Uterus (tissue), 4 donors: ENCODE results near the gene NEURL1. TPM values are rescaled to one million over a fixed set of nuclear protein-coding genes. Genes with fewer than 3 reads are reported as not detected.

ENCODE experiments used
- DNase-seq, 2 donors: peaks; one replicate each; pipeline ENCODE4 v3.0.0-alpha.2; 2019 to 2020
- H3K27ac ChIP-seq, 2 donors: fragments of 200-600 bp; sonication (generic); 1 replicate in 1 of 2; 2 replicates in 1 of 2; pipeline ENCODE4 v1.5.1; 2016 to 2018
- H3K27me3 ChIP-seq, 2 donors: fragments of 200-600 bp; sonication (generic); one replicate each; pipeline ENCODE4 v1.5.1; 2018 to 2019; ENCODE audit warnings: control low read depth in 1 of 2
- H3K36me3 ChIP-seq, 2 donors: fragments of 200-600 bp; sonication (generic); one replicate each; pipeline ENCODE4 v1.5.1; 2019; ENCODE audit warnings: control low read depth in 1 of 2
- H3K4me1 ChIP-seq, 2 donors: fragments of 200-600 bp; sonication (generic); one replicate each; pipeline ENCODE4 v1.5.1; 2018 to 2019; ENCODE audit warnings: control low read depth in 1 of 2
- H3K4me3 ChIP-seq, 2 donors: fragments of 200-600 bp; sonication (generic); 1 replicate in 1 of 2; 2 replicates in 1 of 2; pipeline ENCODE4 v1.5.1; 2018 to 2019; ENCODE audit warnings: mild to moderate bottlenecking in 1 of 2
- H3K9me3 ChIP-seq, 2 donors: fragments of 200-600 bp; sonication (generic); one replicate each; pipeline ENCODE4 v1.5.1; 2019; ENCODE audit warnings: control low read depth in 1 of 2
- POLR2A ChIP-seq, 2 donors: fragments of 450-650 bp; IDR thresholded peaks; one replicate each; pipeline ENCODE4 v1.6.1; 2016; ENCODE audit warnings: antibody characterized with exemption in 2 of 2, mild to moderate bottlenecking in 1 of 2, moderate library complexity in 1 of 2
- intact Hi-C: fragments of 100-400 bp; cut with DNase I; formaldehyde crosslinking; loops from one replicate; pipeline ENCODE4 v1.15.1; 2023; ENCODE audit warnings: low total_unique reads
- total RNA-seq, 4 donors: library from RNA; depleted of rRNA in 3 of 4; stranded (reverse); fragments of >200 nt in 3 of 4; gene quantifications; one replicate each; pipeline versions ENCODE4 v1.1.0 to v1.2.4, GENCODE V29; 2014 to 2023
- TF ChIP-seq, protein P1 (sequence below), 4 experiments: fragments of 200-600 bp in 2 of 4; fragments of 450-650 bp in 2 of 4; sonication (generic) in 2 of 4; IDR thresholded peaks; one replicate each; pipeline ENCODE4 v1.5.1; 2016 to 2019; ENCODE audit warnings: antibody characterized with exemption in 4 of 4, mild to moderate bottlenecking in 2 of 4, moderate library complexity in 1 of 4
- donor health status: DM: yes; HTN: yes; CAD: no.

The NEURL1 gene
- total RNA-seq, 4 donors from 2014 or later = 3.8 to 46.1 (median 14.1) TPM

DNA sequence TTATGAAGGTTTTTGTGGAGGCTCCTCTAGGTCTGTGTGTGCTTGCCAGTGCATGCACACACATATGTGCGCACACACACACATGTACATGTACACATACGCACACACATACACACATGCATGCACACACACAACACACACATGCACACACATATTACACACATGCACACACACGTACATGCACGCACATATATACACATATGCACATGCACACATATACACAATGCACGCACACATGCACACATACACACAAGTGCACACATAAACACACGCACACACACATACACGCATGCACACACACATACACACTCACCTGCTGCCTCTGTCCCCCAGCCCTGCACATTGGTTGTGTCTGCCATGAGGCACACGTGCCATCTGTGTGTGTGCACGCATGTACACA, 66.3 kb downstream of the NEURL1 start:
- Histone ChIP-seq H3K36me3 (no peaks in the 10 kb centered on the region), H3K9me3 (no peaks in the 10 kb centered on the region), H3K4me3 (no peak overlapping the region), H3K27ac (no peak overlapping the region), H3K4me1 (peaks cover 0 to 27% of the 10 kb centered on the region in 2 donors), H3K27me3 (no peaks in the 10 kb centered on the region)
- intact Hi-C loops = no loop called here
- no peak for DNase-seq
- TF ChIP-seq, protein P1, sequence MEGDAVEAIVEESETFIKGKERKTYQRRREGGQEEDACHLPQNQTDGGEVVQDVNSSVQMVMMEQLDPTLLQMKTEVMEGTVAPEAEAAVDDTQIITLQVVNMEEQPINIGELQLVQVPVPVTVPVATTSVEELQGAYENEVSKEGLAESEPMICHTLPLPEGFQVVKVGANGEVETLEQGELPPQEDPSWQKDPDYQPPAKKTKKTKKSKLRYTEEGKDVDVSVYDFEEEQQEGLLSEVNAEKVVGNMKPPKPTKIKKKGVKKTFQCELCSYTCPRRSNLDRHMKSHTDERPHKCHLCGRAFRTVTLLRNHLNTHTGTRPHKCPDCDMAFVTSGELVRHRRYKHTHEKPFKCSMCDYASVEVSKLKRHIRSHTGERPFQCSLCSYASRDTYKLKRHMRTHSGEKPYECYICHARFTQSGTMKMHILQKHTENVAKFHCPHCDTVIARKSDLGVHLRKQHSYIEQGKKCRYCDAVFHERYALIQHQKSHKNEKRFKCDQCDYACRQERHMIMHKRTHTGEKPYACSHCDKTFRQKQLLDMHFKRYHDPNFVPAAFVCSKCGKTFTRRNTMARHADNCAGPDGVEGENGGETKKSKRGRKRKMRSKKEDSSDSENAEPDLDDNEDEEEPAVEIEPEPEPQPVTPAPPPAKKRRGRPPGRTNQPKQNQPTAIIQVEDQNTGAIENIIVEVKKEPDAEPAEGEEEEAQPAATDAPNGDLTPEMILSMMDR (IDR thresholded peaks at IDR 0.05) = no peak
- TF ChIP-seq POLR2A (IDR thresholded peaks at IDR 0.05) = no peak

DNA sequence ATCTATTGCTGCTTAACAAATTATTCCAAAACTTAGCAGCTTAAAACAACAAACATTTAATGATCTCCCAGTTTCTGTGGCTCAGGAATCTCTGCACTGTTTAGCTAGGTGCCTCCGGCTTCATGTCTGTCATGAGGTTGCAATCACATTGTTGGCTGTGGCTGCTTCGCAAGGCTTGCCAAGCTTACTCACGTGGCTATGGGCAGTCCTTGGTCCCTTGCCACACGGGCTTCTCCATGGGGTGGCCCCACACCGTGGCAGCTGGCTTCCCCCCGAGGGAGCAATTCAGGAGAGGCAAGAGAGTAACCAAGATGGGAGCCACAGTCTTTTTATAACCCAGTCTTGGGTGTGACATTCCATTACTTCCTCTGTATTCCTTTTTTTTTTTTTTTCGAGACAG, 67.4 kb downstream of the NEURL1 start:
- Histone ChIP-seq H3K4me1 (peaks cover 0 to 23% of the 10 kb centered on the region in 2 donors), H3K27ac (no peak overlapping the region), H3K36me3 (no peaks in the 10 kb centered on the region), H3K4me3 (no peak overlapping the region), H3K9me3 (no peaks in the 10 kb centered on the region), H3K27me3 (no peaks in the 10 kb centered on the region)
- no peak for DNase-seq
- TF ChIP-seq POLR2A (IDR thresholded peaks at IDR 0.05) = no peak
- TF ChIP-seq, protein P1 (IDR thresholded peaks at IDR 0.05) = no peak
- intact Hi-C loops = no loop called here

DNA sequence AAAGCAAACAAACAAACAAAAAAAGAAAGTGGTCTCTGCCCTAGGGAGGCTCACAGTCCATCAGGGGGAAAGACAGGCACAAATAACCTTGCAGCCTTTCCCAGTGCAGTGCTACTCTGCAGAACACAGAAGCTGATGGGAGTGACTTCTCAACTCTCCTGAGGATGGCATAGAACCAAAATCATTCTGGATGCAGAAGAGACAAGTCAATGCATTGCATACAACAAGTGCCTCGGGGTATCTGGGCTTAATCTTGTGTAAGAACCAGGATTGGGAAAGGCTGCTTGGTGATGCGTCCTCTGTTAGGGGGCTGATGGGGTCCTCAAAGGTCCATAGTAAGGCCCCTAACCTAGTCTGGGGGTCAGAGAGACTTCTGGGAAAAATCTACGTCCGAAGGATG, 68.9 kb downstream of the NEURL1 start:
- intact Hi-C loops = no loop called here
- TF ChIP-seq, protein P1 (IDR thresholded peaks at IDR 0.05) = no peak
- TF ChIP-seq POLR2A (IDR thresholded peaks at IDR 0.05) = no peak
- peak overlapping the region; percentile 85 to 94 for H3K27ac ChIP-seq
- H3K4me3 ChIP-seq = no peak overlapping the region
- no peaks in the 10 kb centered on the region for H3K27me3 ChIP-seq
- no peaks in the 10 kb centered on the region for H3K9me3 ChIP-seq
- DNase-seq = no peak
- no peaks in the 10 kb centered on the region for H3K36me3 ChIP-seq
- H3K4me1 ChIP-seq = peaks cover 0 to 21% of the 10 kb centered on the region in 2 donors

DNA sequence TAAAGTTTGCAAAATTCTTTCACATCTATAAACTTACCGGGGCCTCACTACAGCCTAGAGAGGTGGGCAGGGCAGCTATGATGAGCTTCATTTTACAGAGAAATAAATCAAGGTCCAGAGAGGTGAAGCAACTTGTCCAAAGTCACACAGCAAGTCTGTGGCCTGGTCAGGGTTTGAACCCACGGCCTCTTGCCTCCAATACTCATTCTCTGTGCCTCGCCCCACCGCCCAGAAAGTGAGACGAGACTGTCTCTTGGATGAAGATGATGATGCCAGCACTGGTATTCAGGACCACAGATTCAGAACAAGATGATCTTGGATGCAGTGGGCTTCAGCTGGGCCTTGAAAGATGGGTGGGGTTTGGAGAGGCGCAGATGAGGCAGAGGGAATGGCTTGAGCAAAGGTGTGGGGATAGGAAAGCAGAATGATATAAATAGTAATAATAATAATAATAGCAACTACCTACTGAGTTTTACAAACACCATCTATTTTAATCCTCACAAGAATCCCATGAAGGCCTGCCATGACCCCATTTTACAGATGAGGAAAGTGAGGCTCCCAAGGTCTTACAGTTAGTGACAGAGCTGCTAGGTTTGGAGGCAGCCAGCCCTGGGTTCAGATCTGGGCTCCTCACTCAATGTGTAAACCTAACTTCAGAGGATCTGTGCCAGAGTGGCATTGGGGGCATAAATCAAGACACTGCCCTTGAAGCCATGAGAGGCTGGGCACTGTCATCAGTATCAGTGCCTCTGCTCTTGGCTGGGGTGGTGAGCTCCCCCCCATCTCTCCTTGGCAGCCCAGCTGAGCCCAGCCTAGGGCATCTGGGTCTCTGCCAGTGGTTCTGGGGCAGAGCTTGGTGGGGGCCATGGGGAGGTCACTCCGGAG, 70.0 kb downstream of the NEURL1 start:
- no peak for DNase-seq
- intact Hi-C loops = no loop called here
- Histone ChIP-seq H3K27ac (peak overlapping the region; percentile 85 to 94), H3K27me3 (no peaks in the 10 kb centered on the region), H3K9me3 (no peaks in the 10 kb centered on the region), H3K4me3 (no peak overlapping the region), H3K36me3 (no peaks in the 10 kb centered on the region), H3K4me1 (peaks cover 3 to 17% of the 10 kb centered on the region in 2 donors)
- no peak for TF ChIP-seq POLR2A (IDR thresholded peaks at IDR 0.05)
- TF ChIP-seq, protein P1 (IDR thresholded peaks at IDR 0.05) = no peak

DNA sequence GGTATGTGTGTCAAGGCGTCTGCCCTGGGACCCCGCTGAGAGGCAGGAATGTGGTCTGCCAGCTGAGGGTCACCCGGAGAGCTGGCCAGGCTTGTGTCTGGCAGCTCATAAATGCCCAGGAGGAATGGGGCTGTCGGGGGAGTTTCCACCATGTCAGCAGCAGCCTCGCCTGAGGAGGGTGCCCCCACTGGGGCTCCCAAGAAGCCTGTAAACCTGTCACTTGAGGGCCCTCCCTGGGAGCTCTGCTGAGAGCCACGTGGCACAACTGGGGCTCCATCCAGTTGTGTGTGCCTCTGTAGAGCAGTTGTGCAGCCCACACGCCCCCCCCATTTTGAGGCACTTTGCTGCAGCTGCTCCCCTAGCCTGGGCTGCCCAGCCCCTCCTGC, 70.6 kb downstream of the NEURL1 start:
- Histone ChIP-seq H3K36me3 (no peaks in the 10 kb centered on the region), H3K4me3 (no peak overlapping the region), H3K27me3 (no peaks in the 10 kb centered on the region), H3K4me1 (peaks cover 4 to 17% of the 10 kb centered on the region in 2 donors), H3K27ac (peak overlapping the region; percentile 85 to 94), H3K9me3 (no peaks in the 10 kb centered on the region)
- intact Hi-C loops = no loop called here
- peak; percentile 60 to 74 for DNase-seq
- no peak for TF ChIP-seq POLR2A (IDR thresholded peaks at IDR 0.05)
- TF ChIP-seq, protein P1 (IDR thresholded peaks at IDR 0.05) = no peak
